Mesothelial cell of epicardium (in vitro differentiated cells): ENCODE results near the gene NUP214. TPM values are rescaled to one million over a fixed set of nuclear protein-coding genes. Genes with fewer than 3 reads are reported as not detected.
"Not testable (repeated sequence)": the region's sequence is repeated elsewhere in the genome, so short reads cannot be mapped to it uniquely, and the experiment has no call there.

Source experiments
- DNase-seq, 2 experiments: peaks; one replicate each; pipeline ENCODE4 v3.0.0; 2021; ENCODE audit warnings: low spot score in 2 of 2; ENCODE audit not compliant: unreplicated experiment in 2 of 2
- H3K27ac Mint-ChIP-seq: 2 replicates; pipeline ENCODE4 v1.8.0; 2021; ENCODE audit warnings: mixed read lengths
- H3K27me3 Mint-ChIP-seq: 2 replicates; pipeline ENCODE4 v1.8.0; 2021; ENCODE audit warnings: low read depth, mixed read lengths
- H3K36me3 Mint-ChIP-seq: 2 replicates; pipeline ENCODE4 v1.8.0; 2021; ENCODE audit warnings: mixed read lengths
- H3K4me1 Mint-ChIP-seq: 2 replicates; pipeline ENCODE4 v1.8.0; 2021; ENCODE audit warnings: mixed read lengths
- H3K4me3 Mint-ChIP-seq: 2 replicates; pipeline ENCODE4 v1.8.0; 2021; ENCODE audit warnings: mild to moderate bottlenecking, moderate library complexity, mixed read lengths
- H3K9me3 Mint-ChIP-seq: 2 replicates; pipeline ENCODE4 v1.8.0; 2021; ENCODE audit warnings: mixed read lengths
- total RNA-seq: library from RNA; stranded (reverse); gene quantifications from 3 replicates; pipeline ENCODE4 v1.2.1, GENCODE V29; 2021
- TF ChIP-seq, protein P1 (sequence below): fragments of 200-600 bp; sonication (generic); IDR thresholded peaks from one replicate; pipeline ENCODE4 v1.5.0; 2021; ENCODE audit warnings: antibody characterized with exemption; ENCODE audit not compliant: unreplicated experiment

The NUP214 gene
- total RNA-seq, 1 donor from 2014 or later: 69.4 TPM

GRCh38 chr9:131111854-131112311 is 13.5 kb upstream of the NUP214 start:
- no peak overlapping the region for H3K4me3 Mint-ChIP-seq
- H3K4me1 Mint-ChIP-seq: no peaks in the 10 kb centered on the region
- TF ChIP-seq, protein P1, sequence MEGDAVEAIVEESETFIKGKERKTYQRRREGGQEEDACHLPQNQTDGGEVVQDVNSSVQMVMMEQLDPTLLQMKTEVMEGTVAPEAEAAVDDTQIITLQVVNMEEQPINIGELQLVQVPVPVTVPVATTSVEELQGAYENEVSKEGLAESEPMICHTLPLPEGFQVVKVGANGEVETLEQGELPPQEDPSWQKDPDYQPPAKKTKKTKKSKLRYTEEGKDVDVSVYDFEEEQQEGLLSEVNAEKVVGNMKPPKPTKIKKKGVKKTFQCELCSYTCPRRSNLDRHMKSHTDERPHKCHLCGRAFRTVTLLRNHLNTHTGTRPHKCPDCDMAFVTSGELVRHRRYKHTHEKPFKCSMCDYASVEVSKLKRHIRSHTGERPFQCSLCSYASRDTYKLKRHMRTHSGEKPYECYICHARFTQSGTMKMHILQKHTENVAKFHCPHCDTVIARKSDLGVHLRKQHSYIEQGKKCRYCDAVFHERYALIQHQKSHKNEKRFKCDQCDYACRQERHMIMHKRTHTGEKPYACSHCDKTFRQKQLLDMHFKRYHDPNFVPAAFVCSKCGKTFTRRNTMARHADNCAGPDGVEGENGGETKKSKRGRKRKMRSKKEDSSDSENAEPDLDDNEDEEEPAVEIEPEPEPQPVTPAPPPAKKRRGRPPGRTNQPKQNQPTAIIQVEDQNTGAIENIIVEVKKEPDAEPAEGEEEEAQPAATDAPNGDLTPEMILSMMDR: no peak
- no peaks in the 10 kb centered on the region for H3K9me3 Mint-ChIP-seq
- H3K27ac Mint-ChIP-seq: no peak overlapping the region
- H3K27me3 Mint-ChIP-seq: no peaks in the 10 kb centered on the region
- no peak for DNase-seq
- no peaks in the 10 kb centered on the region for H3K36me3 Mint-ChIP-seq

DNA sequence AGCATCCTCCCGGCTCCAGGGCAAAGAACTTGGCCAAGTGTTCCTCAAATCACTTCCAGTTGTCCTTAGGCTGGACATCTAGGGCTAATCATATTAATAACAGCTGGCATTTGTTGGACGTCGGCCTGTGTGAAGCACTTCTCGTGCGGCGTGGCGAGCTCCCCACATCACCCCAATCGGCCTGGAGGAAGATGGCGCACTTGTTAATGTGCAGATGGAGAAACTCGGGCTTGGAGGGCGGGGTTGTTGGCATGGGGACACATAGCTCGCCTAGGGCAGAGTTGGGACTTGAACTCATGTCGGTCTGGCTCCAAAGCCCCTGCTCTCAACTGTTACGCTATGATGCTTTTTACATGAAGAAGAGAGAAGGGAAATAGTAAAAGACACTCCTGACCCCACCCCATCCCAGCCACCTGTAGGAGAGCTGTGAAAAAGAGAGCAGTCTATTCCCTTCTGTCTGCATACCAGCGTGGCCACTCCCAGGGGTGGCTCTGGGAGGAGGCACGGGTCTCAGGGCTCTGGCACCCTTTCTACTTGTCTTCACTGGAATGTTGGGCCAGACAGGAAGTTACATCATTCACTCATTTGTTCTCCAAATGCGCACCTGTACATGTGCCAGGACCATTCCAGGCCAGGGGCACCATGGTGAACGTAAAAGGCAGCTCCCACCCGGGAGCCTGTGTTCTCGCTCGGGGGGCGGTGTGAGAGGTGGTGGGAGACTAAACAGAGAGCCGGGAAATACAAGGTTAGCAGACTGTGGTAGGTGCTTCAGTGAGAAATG is 12.8 kb upstream of the NUP214 start:
- Mint-ChIP-seq H3K36me3 (no peaks in the 10 kb centered on the region), H3K9me3 (no peaks in the 10 kb centered on the region), H3K27ac (no peak overlapping the region), H3K4me1 (no peaks in the 10 kb centered on the region), H3K4me3 (no peak overlapping the region), H3K27me3 (no peaks in the 10 kb centered on the region)
- TF ChIP-seq, protein P1: no peak
- no peak for DNase-seq

DNA sequence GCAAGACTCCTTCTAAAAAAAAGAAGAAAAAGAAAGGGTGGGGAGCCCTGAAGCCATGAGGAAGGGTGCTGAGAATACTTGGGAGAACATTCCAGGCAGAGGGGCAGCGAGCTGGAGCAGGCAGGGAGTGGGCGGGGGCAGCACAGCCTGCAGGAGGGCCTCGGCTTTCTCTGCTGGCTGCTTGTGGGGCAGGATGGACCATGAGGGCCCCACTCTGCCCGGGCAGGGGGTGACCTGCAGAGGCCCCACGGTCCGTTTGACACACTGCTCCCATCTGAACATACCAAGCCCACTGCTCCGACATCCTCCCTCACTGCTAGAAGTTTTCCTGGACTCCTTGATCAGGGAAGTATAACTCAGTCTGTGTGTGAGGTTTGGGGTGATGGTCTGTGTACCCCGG is 11.7 kb upstream of the NUP214 start:
- H3K27ac Mint-ChIP-seq: no peak overlapping the region

GRCh38 chr9:131114084-131114535 is 11.3 kb upstream of the NUP214 start:
- DNase-seq: no peak
- Mint-ChIP-seq H3K36me3 (no peaks in the 10 kb centered on the region), H3K4me1 (no peaks in the 10 kb centered on the region), H3K27me3 (no peaks in the 10 kb centered on the region), H3K9me3 (no peaks in the 10 kb centered on the region), H3K27ac (no peak overlapping the region), H3K4me3 (no peak overlapping the region)
- TF ChIP-seq, protein P1: no peak

More for the DNA sequence above, 11.7 kb upstream of the NUP214 start:
- Mint-ChIP-seq H3K27me3 (no peaks in the 10 kb centered on the region), H3K4me1 (no peaks in the 10 kb centered on the region), H3K36me3 (no peaks in the 10 kb centered on the region), H3K4me3 (no peak overlapping the region), H3K9me3 (no peaks in the 10 kb centered on the region)
- TF ChIP-seq, protein P1: no peak
- no peak for DNase-seq

DNA sequence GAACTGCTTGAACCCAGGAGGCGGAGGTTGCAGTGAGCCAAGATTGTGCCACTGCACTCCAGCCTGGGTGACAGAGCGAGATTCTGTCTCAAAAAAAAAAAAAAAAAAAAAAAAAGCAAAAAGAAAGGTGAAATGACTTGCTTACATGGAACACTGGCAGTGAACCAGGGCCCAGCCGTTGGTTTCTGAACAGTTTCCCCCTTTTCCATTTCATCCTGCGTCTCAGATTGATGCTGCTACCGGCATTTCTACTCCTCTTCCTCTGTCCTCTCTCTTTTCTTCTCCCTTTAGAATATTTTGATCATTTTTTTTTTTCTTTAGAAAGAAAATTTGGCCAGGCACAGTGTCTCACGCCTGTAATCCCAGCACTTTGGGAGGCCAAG is 10.0 kb upstream of the NUP214 start:
- H3K36me3 Mint-ChIP-seq: not testable (repeated sequence)

GRCh38 chr9:131116281-131117120 is 8.9 kb upstream of the NUP214 start:
- Mint-ChIP-seq H3K9me3 (no peaks in the 10 kb centered on the region), H3K36me3 (no peaks in the 10 kb centered on the region), H3K27me3 (no peaks in the 10 kb centered on the region), H3K4me3 (no peak overlapping the region), H3K27ac (no peak overlapping the region), H3K4me1 (no peaks in the 10 kb centered on the region)
- TF ChIP-seq, protein P1: no peak
- DNase-seq: no peak

More for the DNA sequence above, 10.0 kb upstream of the NUP214 start:
- H3K27ac Mint-ChIP-seq, H3K4me3 Mint-ChIP-seq, DNase-seq, H3K9me3 Mint-ChIP-seq, H3K4me1 Mint-ChIP-seq, H3K27me3 Mint-ChIP-seq: not testable (repeated sequence)
